ENCODE results near the gene SERGEF. TPM values are rescaled to one million over a fixed set of nuclear protein-coding genes. Genes with fewer than 3 reads are reported as not detected.

The SERGEF gene
- total RNA-seq, 2 donors from 2014 or later, result 23.2 to 36.2 TPM

DNA sequence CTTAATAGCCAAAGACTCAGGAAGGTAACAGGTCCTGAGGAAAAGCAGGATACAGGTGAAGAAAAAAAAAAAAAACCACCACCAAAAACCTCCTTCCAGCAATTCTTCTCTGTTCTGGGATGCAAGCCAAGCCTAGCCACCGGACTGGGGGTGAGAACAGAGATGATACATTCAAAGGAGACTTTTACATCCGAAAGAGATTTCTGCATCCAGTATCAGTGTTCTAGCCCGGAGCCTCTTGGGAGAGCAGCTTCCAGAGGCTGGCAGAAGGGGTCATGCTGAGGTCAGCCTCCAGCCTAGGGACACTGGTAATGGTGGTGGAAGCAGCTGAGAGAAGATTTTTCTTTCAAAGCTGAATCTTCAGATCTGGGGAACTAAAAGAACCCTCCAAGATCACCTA, 202.1 kb downstream of the SERGEF start:
- Histone ChIP-seq H3K9ac (ENCODE audit: low read depth in 2 of 2, low read length in 2 of 2) (no peak overlapping the region), H3K36me3 (no peaks in the 10 kb centered on the region), H3K4me1 (peaks cover 8% of the 10 kb centered on the region), H3K27ac (no peak overlapping the region), H3K9me3 (no peaks in the 10 kb centered on the region), H3K4me3 (no peak overlapping the region), H3K27me3 (no peaks in the 10 kb centered on the region)
- no peak for DNase-seq
- intact Hi-C loops (cut with DNase I), result no loop called here
- TF ChIP-seq, protein P1, sequence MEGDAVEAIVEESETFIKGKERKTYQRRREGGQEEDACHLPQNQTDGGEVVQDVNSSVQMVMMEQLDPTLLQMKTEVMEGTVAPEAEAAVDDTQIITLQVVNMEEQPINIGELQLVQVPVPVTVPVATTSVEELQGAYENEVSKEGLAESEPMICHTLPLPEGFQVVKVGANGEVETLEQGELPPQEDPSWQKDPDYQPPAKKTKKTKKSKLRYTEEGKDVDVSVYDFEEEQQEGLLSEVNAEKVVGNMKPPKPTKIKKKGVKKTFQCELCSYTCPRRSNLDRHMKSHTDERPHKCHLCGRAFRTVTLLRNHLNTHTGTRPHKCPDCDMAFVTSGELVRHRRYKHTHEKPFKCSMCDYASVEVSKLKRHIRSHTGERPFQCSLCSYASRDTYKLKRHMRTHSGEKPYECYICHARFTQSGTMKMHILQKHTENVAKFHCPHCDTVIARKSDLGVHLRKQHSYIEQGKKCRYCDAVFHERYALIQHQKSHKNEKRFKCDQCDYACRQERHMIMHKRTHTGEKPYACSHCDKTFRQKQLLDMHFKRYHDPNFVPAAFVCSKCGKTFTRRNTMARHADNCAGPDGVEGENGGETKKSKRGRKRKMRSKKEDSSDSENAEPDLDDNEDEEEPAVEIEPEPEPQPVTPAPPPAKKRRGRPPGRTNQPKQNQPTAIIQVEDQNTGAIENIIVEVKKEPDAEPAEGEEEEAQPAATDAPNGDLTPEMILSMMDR (IDR thresholded peaks at IDR 0.05), result no peak

DNA sequence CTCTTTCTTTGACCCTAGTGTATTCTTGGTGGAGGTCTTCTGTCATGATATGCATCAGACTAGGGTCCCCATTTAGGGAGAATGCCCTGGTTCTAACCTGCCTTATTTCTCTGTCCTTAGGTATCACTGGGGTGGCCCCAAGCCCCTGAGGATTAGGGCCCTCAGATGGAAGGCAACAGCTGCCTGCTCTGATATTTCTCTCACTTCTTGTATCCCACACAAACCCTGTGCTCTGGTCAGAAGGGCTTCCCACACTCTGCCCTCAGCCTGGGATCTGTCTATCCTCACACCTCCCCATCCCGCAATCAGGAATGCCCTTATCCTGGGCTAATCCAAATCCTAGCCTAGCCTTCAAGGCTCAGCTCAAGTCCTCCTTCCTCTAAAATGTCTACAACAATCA, 202.8 kb downstream of the SERGEF start:
- H3K4me1 ChIP-seq, result peaks cover 8% of the 10 kb centered on the region
- H3K36me3 ChIP-seq, result no peaks in the 10 kb centered on the region
- H3K9me3 ChIP-seq, result no peaks in the 10 kb centered on the region
- no peak overlapping the region for H3K27ac ChIP-seq
- intact Hi-C loops (cut with DNase I), result no loop called here
- no peak overlapping the region for H3K9ac ChIP-seq (ENCODE audit: low read depth in 2 of 2, low read length in 2 of 2)
- H3K27me3 ChIP-seq, result no peaks in the 10 kb centered on the region
- H3K4me3 ChIP-seq, result no peak overlapping the region
- no peak for DNase-seq
- TF ChIP-seq, protein P1 (IDR thresholded peaks at IDR 0.05), result no peak

GRCh38 chr11:17807034-17807433, 205.8 kb downstream of the SERGEF start:
- Histone ChIP-seq H3K9ac (ENCODE audit: low read depth in 2 of 2, low read length in 2 of 2) (no peak overlapping the region), H3K27me3 (no peaks in the 10 kb centered on the region), H3K36me3 (no peaks in the 10 kb centered on the region), H3K9me3 (no peaks in the 10 kb centered on the region), H3K4me3 (no peak overlapping the region), H3K27ac (no peak overlapping the region), H3K4me1 (peaks cover 2% of the 10 kb centered on the region)
- TF ChIP-seq, protein P1 (IDR thresholded peaks at IDR 0.05), result no peak
- no peak for DNase-seq
- intact Hi-C loops (cut with DNase I), result no loop called here

GRCh38 chr11:17805873-17806272, 207.0 kb downstream of the SERGEF start:
- H3K9me3 ChIP-seq, result no peaks in the 10 kb centered on the region
- H3K27ac ChIP-seq, result no peak overlapping the region
- intact Hi-C loops (cut with DNase I), result no loop called here
- no peaks in the 10 kb centered on the region for H3K4me1 ChIP-seq
- H3K27me3 ChIP-seq, result no peaks in the 10 kb centered on the region
- no peak overlapping the region for H3K9ac ChIP-seq (ENCODE audit: low read depth in 2 of 2, low read length in 2 of 2)
- DNase-seq, result no peak
- no peaks in the 10 kb centered on the region for H3K36me3 ChIP-seq
- TF ChIP-seq, protein P1 (IDR thresholded peaks at IDR 0.05), result no peak
- H3K4me3 ChIP-seq, result no peak overlapping the region

- no peak overlapping the region for H3K9ac ChIP-seq (ENCODE audit: low read depth in 2 of 2, low read length in 2 of 2)
- no peaks in the 10 kb centered on the region for H3K9me3 ChIP-seq
- no peak overlapping the region for H3K27ac ChIP-seq
- no peaks in the 10 kb centered on the region for H3K27me3 ChIP-seq
- TF ChIP-seq, protein P1 (IDR thresholded peaks at IDR 0.05), result no peak
- intact Hi-C loops (cut with DNase I), result no loop called here
- H3K4me1 ChIP-seq, result no peaks in the 10 kb centered on the region
- H3K36me3 ChIP-seq, result no peaks in the 10 kb centered on the region
- DNase-seq, result no peak
- H3K4me3 ChIP-seq, result no peak overlapping the region
These were observed 207.8 kb downstream of the SERGEF start for GRCh38 chr11:17805043-17805442.
